ENCODE measurements around the gene AKNA. TPM values are rescaled to one million over a fixed set of nuclear protein-coding genes. Genes with fewer than 3 reads are reported as not detected.

AKNA gene
- total RNA-seq, 2 donors from 2014 or later = 12.2 to 15.4 TPM

GRCh38 chr9:114432323-114433067 lies 44.7 kb upstream of the AKNA start:
- no peak overlapping the region for H3K27ac Mint-ChIP-seq
- no peak overlapping the region for H3K27ac ChIP-seq (ENCODE audit: low read depth, low read length)
- H3K9ac ChIP-seq (ENCODE audit: extremely low read depth, low read length, poor library complexity, severe bottlenecking) = no peak overlapping the region
- H3K4me3 Mint-ChIP-seq = no peak overlapping the region
- H3K9me3 Mint-ChIP-seq = no peaks in the 10 kb centered on the region
- no peak for TF ChIP-seq CTCF (conservative IDR thresholded peaks at IDR 0.05)
- H3K4me3 ChIP-seq (ENCODE audit: low read length) = no peak overlapping the region
- H3K27me3 ChIP-seq (ENCODE audit: control insufficient read depth, insufficient read depth, low read length, poor library complexity, severe bottlenecking) = no peaks in the 10 kb centered on the region
- H3K36me3 ChIP-seq (ENCODE audit: control insufficient read depth, insufficient read depth, low read length) = no peaks in the 10 kb centered on the region
- H3K4me1 ChIP-seq (ENCODE audit: control insufficient read depth, insufficient read depth, low read length) = no peaks in the 10 kb centered on the region
- WGBS, 2 experiments (ENCODE audit: insufficient coverage in 1 of 2, insufficient read length in 1 of 2) = 68 to 78% methylated on average over 4 to 6 of the region's 6 CpGs
- H3K36me3 Mint-ChIP-seq (ENCODE audit: low read depth) = no peaks in the 10 kb centered on the region
- no peak for DNase-seq
- H3K9me3 ChIP-seq (ENCODE audit: control insufficient read depth, low read length) = no peaks in the 10 kb centered on the region
- H3K4me1 Mint-ChIP-seq = no peaks in the 10 kb centered on the region
- H3K27me3 Mint-ChIP-seq (ENCODE audit: insufficient read depth) = peaks cover 2% of the 10 kb centered on the region

DNA sequence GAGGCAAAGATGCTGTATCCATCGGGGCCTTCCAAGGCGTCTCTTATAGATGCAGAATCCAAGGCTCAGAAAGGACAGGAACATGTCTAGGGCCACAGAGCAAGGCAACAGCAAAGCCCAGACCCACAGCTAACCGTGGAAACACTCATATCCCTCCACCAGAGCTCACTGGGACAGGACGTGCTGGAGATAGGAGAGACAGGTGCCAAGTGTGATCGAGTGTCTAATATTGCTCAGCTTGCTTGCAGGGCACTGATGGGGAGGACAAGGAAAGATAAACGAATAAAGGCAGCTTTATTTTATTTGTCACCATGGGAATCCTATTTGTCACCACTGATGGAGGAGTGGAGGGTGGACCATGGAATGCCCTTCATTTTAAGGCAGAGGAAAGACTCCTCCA lies 44.0 kb upstream of the AKNA start:
- Histone ChIP-seq H3K4me3 (ENCODE audit: low read length) (no peak overlapping the region), H3K27ac (ENCODE audit: low read depth, low read length) (no peak overlapping the region), H3K27me3 (ENCODE audit: control insufficient read depth, insufficient read depth, low read length, poor library complexity, severe bottlenecking) (no peaks in the 10 kb centered on the region), H3K9ac (ENCODE audit: extremely low read depth, low read length, poor library complexity, severe bottlenecking) (no peak overlapping the region), H3K36me3 (ENCODE audit: control insufficient read depth, insufficient read depth, low read length) (no peaks in the 10 kb centered on the region), H3K4me1 (ENCODE audit: control insufficient read depth, insufficient read depth, low read length) (no peaks in the 10 kb centered on the region), H3K9me3 (ENCODE audit: control insufficient read depth, low read length) (no peaks in the 10 kb centered on the region)
- H3K27me3 Mint-ChIP-seq (ENCODE audit: insufficient read depth) = peaks cover 2% of the 10 kb centered on the region
- H3K36me3 Mint-ChIP-seq (ENCODE audit: low read depth) = no peaks in the 10 kb centered on the region
- no peak overlapping the region for H3K4me3 Mint-ChIP-seq
- WGBS, 2 experiments (ENCODE audit: insufficient coverage in 1 of 2, insufficient read length in 1 of 2) = 90% methylated on average over 5 to 6 of the region's 6 CpGs
- no peak overlapping the region for H3K27ac Mint-ChIP-seq
- no peaks in the 10 kb centered on the region for H3K9me3 Mint-ChIP-seq
- H3K4me1 Mint-ChIP-seq = no peaks in the 10 kb centered on the region
- no peak for DNase-seq
- no peak for TF ChIP-seq CTCF (conservative IDR thresholded peaks at IDR 0.05)

DNA sequence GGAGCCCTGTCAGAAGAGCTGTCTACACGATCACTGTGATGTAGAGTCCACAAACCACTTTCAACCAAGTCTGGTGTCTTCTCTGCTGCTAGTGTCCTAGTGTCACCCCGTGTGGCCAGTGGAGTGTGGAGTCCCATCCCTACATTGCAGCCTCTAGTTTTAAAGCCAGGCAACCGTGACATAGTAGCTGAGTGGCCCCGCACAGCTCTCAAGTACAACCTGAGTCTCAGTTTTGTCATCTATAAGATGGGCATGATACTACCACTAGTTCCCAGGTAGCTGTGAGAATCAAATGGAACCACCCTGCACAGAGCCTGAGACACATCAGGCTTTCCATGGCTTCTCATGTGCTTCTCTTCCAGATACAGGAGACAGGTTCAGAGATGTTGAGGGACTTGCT lies 43.2 kb upstream of the AKNA start:
- 88 to 91% methylated on average over 4 of the region's 4 CpGs for WGBS, 2 experiments (ENCODE audit: insufficient coverage in 1 of 2, insufficient read length in 1 of 2)
- H3K4me3 ChIP-seq (ENCODE audit: low read length) = no peak overlapping the region
- H3K9me3 ChIP-seq (ENCODE audit: control insufficient read depth, low read length) = no peaks in the 10 kb centered on the region
- no peaks in the 10 kb centered on the region for H3K4me1 ChIP-seq (ENCODE audit: control insufficient read depth, insufficient read depth, low read length)
- H3K27ac ChIP-seq (ENCODE audit: low read depth, low read length) = no peak overlapping the region
- Mint-ChIP-seq H3K27ac (no peak overlapping the region), H3K4me3 (no peak overlapping the region), H3K4me1 (no peaks in the 10 kb centered on the region), H3K9me3 (no peaks in the 10 kb centered on the region), H3K27me3 (ENCODE audit: insufficient read depth) (peaks cover 2% of the 10 kb centered on the region), H3K36me3 (ENCODE audit: low read depth) (no peaks in the 10 kb centered on the region)
- DNase-seq = no peak
- H3K9ac ChIP-seq (ENCODE audit: extremely low read depth, low read length, poor library complexity, severe bottlenecking) = no peak overlapping the region
- H3K36me3 ChIP-seq (ENCODE audit: control insufficient read depth, insufficient read depth, low read length) = no peaks in the 10 kb centered on the region
- H3K27me3 ChIP-seq (ENCODE audit: control insufficient read depth, insufficient read depth, low read length, poor library complexity, severe bottlenecking) = no peaks in the 10 kb centered on the region
- no peak for TF ChIP-seq CTCF (conservative IDR thresholded peaks at IDR 0.05)
